C4-2B (cell line): Measurements from ENCODE around the gene POLR2H.

ENCODE experiments used
- ZFX ChIP-seq: fragments of 450-650 bp; IDR thresholded peaks from 2 replicates; pipeline ENCODE4 v1.6.1; 2017
- TF ChIP-seq, protein P1 (sequence below): fragments of 450-650 bp; conservative IDR thresholded peaks from 2 replicates; pipeline ENCODE4 v1.5.1; 2017; ENCODE audit warnings: mild to moderate bottlenecking

DNA sequence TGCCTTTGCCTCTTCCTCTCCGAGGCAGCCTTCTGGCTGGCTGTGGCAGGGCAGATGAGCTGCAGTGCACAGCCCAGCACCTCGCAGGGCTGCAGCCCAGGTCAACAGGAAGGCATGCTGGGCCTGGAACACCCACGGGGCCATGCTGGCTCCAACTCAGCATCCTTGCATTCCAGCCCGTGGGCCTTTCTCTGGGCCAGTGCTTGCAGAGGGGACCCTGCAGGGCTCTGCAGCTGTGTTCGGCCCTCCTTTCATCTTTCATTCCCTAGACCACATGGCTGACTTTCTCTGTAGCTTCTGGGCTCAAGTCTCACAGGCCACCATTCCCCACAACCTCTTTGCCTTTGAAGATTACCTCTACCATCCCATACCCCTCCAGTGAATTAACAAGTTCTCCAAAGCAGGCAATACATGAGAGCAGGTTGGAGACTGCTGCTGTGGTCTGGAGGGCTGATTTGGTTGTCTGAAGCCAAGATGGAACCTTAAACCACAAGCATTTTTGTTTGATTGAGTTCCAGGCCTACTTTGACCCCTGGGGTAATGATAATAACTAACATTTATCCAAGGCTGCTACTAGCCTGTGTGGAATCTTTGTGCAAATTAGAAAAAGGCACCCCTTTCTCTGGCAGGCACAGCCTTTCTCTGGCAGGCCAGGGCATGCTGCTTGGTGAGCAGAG is 18.2 kb upstream of the POLR2H start:
- TF ChIP-seq, protein P1, sequence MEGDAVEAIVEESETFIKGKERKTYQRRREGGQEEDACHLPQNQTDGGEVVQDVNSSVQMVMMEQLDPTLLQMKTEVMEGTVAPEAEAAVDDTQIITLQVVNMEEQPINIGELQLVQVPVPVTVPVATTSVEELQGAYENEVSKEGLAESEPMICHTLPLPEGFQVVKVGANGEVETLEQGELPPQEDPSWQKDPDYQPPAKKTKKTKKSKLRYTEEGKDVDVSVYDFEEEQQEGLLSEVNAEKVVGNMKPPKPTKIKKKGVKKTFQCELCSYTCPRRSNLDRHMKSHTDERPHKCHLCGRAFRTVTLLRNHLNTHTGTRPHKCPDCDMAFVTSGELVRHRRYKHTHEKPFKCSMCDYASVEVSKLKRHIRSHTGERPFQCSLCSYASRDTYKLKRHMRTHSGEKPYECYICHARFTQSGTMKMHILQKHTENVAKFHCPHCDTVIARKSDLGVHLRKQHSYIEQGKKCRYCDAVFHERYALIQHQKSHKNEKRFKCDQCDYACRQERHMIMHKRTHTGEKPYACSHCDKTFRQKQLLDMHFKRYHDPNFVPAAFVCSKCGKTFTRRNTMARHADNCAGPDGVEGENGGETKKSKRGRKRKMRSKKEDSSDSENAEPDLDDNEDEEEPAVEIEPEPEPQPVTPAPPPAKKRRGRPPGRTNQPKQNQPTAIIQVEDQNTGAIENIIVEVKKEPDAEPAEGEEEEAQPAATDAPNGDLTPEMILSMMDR = no peak
- TF ChIP-seq ZFX = no peak
